ENCODE data around the gene FBLN1.
"Not testable (repeated sequence)": the region's sequence is repeated elsewhere in the genome, so short reads cannot be mapped to it uniquely, and the experiment has no call there.

The FBLN1 gene

DNA sequence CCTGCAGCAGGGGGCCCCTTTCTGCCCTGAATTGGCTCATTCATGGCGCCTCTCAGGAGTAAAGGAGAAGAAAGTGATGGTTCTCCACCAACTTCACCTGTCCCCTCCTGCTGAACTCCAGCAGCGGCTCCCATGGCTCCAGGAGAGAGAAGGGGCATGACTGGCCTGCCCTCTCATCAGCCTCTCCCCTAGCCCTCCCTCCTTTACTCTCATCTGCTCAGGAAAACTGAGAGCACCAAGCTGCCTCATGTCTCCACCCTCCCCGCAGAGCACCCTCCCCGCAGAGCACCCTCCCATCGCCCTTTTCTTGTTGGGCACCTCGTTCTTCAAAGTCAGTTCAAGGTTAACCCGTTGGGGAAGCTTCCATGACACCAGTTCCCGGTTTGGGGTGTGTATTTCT lies 86.9 kb downstream of the FBLN1 start (continued):
- TF ChIP-seq ZNF544 (tag by site-specific recombination; IDR thresholded peaks at IDR 0.05), result no peak

DNA sequence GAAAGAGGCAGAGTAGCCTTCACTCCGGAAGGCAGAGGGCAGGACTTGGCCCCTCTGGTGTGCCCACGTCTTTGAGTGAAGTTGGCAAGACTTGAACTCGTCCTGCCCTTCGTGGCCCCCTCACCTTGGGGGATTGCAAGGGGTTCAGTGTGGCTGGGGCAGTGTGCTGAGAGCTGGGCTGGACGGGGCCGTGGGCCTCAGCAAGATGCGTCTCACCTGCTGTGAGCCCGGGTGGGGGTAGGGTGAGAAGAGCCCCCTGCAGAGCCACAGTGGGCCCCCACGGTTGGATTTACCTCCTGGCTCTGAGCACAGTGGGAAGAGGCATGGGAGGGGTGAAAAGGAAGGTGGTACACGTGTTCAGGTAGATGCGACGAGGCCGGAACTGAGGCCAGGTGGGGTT lies 87.6 kb downstream of the FBLN1 start:
- Histone ChIP-seq H3K27ac (ENCODE audit: extremely low read depth, low read depth, low read length) (no peak overlapping the region), H3K4me1 (ENCODE audit: control insufficient read depth, insufficient read depth, low read length) (no peaks in the 10 kb centered on the region), H3K9me3 (ENCODE audit: control insufficient read depth, insufficient read depth, low read depth, low read length) (no peaks in the 10 kb centered on the region), H3K36me3 (ENCODE audit: control insufficient read depth in 2 of 2, insufficient read depth in 1 of 2, low read length in 2 of 2) (no peaks in the 10 kb centered on the region), H3K4me3 (ENCODE audit: low read depth, low read length) (no peak overlapping the region)
- ChIA-PET POLR2A (no interaction called here), CTCF (no interaction called here)
- TF ChIP-seq WT1 (tag by site-specific recombination; IDR thresholded peaks at IDR 0.05) (no peak), ZNF157 (tag by site-specific recombination; IDR thresholded peaks at IDR 0.05) (no peak), GLIS1 (tag by site-specific recombination; IDR thresholded peaks at IDR 0.05) (peak; percentile 53), ZNF19 (tag by site-specific recombination; IDR thresholded peaks at IDR 0.05; ENCODE audit: low read depth) (no peak), ZNF114 (tag by site-specific recombination; IDR thresholded peaks at IDR 0.05) (no peak), ZNF23 (tag by site-specific recombination; IDR thresholded peaks at IDR 0.05; ENCODE audit: borderline replicate concordance) (no peak), ZIC2 (tag by site-specific recombination; IDR thresholded peaks at IDR 0.05) (peak; percentile 46; the same call in 1 of the 2 replicates), BCL11B (tag by site-specific recombination; IDR thresholded peaks at IDR 0.05; ENCODE audit: low read depth) (no peak)
- TF ChIP-seq, protein P1, sequence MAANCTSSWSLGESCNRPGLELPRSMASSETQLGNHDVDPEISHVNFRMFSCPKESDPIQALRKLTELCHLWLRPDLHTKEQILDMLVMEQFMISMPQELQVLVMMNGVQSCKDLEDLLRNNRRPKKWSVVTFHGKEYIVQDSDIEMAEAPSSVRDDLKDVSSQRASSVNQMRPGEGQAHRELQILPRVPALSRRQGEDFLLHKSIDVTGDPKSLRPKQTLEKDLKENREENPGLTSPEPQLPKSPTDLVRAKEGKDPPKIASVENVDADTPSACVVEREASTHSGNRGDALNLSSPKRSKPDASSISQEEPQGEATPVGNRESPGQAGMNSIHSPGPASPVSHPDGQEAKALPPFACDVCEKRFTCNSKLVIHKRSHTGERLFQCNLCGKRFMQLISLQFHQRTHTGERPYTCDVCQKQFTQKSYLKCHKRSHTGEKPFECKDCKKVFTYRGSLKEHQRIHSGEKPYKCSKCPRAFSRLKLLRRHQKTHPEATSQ (tag by site-specific recombination; IDR thresholded peaks at IDR 0.05), result no peak

DNA sequence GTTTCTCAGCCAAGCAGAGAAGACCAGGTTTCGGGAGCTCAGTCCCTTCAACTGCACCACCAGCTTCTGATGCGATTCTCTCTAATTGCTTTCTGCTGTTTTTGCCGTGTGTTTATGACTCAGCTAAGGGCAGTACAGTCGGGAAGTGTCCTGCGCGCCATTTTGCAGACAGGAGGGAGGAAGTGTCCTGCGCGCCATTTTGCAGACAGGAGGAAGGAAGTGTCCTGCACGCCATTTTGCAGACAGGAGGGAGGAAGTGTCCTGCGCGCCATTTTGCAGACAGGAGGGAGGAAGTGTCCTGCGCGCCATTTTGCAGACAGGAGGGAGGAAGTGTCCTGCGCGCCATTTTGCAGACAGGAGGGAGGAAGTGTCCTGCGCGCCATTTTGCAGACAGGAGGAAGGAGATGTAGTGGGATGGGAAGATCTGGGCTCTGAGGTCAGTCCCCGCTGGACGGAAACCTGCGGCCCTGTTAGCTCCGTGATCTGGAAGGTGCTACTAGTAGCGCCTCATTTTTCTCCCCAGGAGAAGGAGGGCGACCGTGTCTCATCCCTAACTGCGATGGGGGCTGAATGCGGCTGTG lies 89.0 kb downstream of the FBLN1 start:
- CTCF ChIA-PET, result interaction anchor here (0.6 kb wide), 1 partner anchor 13 kb away, joined by 3 read pairs; no protein-coding TSS in a partner anchor
- POLR2A ChIA-PET; H3K9me3 ChIP-seq (ENCODE audit: control insufficient read depth, insufficient read depth, low read depth, low read length); H3K27ac ChIP-seq (ENCODE audit: extremely low read depth, low read depth, low read length); H3K4me1 ChIP-seq (ENCODE audit: control insufficient read depth, insufficient read depth, low read length); H3K4me3 ChIP-seq (ENCODE audit: low read depth, low read length); H3K36me3 ChIP-seq (ENCODE audit: control insufficient read depth in 2 of 2, insufficient read depth in 1 of 2, low read length in 2 of 2): not testable (repeated sequence)

DNA sequence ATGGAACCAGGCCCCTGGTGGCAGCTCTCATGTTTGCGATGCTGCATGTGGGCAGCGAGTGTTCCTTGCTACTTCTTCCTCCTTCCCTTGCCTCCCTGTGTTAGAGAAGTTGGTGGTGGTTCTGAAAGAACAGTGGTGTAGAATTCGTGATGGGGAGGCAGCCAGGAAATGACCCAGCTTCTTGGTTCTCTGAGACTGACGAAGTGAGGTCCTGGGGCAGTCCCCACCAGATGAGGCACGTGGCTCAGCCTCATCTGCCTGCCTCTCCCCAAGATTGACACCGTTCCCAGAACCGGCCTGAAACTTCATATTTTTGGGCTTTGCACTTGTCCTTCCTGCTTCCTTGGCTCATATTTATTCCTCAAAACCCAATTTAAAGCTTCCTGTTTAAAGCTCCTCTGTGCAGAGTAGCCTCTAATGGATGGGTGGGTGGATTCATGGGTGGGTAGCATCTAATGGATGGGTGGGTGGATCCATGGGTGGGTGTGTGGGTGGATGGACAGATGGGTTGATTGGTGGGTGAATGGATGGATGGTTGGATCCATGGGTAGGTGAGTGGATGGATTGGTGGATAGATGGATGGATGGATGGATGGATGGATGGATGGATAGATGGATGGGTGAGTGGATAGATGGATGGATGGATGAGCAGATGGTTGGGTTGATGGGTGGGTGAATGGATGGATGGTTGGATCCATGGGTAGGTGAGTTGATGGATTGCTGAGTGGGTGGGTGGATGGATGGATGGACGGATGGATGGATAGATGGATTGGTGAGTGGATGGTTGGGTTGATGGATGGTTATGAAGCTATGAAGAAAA lies 91.6 kb downstream of the FBLN1 start:
- Histone ChIP-seq H3K4me3 (ENCODE audit: low read depth, low read length) (no peak overlapping the region), H3K4me1 (ENCODE audit: control insufficient read depth, insufficient read depth, low read length) (no peaks in the 10 kb centered on the region), H3K27ac (ENCODE audit: extremely low read depth, low read depth, low read length) (no peak overlapping the region), H3K36me3 (ENCODE audit: control insufficient read depth in 2 of 2, insufficient read depth in 1 of 2, low read length in 2 of 2) (no peaks in the 10 kb centered on the region), H3K9me3 (ENCODE audit: control insufficient read depth, insufficient read depth, low read depth, low read length) (no peaks in the 10 kb centered on the region)
- ChIA-PET CTCF (interaction anchor here (1.2 kb wide), 1 partner anchor 16 kb away, joined by 4 read pairs; no protein-coding TSS in a partner anchor), POLR2A (no interaction called here)
- TF ChIP-seq ZBTB17 (tag by site-specific recombination; IDR thresholded peaks at IDR 0.05), result peak; percentile 86
- TF ChIP-seq, protein P2, sequence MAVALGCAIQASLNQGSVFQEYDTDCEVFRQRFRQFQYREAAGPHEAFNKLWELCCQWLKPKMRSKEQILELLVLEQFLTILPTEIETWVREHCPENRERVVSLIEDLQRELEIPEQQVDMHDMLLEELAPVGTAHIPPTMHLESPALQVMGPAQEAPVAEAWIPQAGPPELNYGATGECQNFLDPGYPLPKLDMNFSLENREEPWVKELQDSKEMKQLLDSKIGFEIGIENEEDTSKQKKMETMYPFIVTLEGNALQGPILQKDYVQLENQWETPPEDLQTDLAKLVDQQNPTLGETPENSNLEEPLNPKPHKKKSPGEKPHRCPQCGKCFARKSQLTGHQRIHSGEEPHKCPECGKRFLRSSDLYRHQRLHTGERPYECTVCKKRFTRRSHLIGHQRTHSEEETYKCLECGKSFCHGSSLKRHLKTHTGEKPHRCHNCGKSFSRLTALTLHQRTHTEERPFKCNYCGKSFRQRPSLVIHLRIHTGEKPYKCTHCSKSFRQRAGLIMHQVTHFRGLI (tag by site-specific recombination; IDR thresholded peaks at IDR 0.05), result no peak
- no peak for TF ChIP-seq SP2 (tag by site-specific recombination; IDR thresholded peaks at IDR 0.05)
- TF ChIP-seq ZNF747 (tag by site-specific recombination; IDR thresholded peaks at IDR 0.05), result no peak
- TF ChIP-seq, protein P1 (tag by site-specific recombination; IDR thresholded peaks at IDR 0.05), result no peak
- TF ChIP-seq ZNF654 (tag by site-specific recombination; IDR thresholded peaks at IDR 0.05; ENCODE audit: low read depth), result no peak
- TF ChIP-seq ZNF76 (tag by site-specific recombination; IDR thresholded peaks at IDR 0.05; ENCODE audit: borderline replicate concordance, low read depth), result no peak
- no peak for TF ChIP-seq ZNF157 (tag by site-specific recombination; IDR thresholded peaks at IDR 0.05)
- no peak for TF ChIP-seq ZIC2 (tag by site-specific recombination; IDR thresholded peaks at IDR 0.05)
- TF ChIP-seq ZNF837 (tag by site-specific recombination; IDR thresholded peaks at IDR 0.05), result no peak
- TF ChIP-seq ZBTB20 (tag by site-specific recombination; IDR thresholded peaks at IDR 0.05), result no peak
- TF ChIP-seq ZNF202 (tag by site-specific recombination; IDR thresholded peaks at IDR 0.05; ENCODE audit: borderline replicate concordance), result no peak
- TF ChIP-seq, protein P3, sequence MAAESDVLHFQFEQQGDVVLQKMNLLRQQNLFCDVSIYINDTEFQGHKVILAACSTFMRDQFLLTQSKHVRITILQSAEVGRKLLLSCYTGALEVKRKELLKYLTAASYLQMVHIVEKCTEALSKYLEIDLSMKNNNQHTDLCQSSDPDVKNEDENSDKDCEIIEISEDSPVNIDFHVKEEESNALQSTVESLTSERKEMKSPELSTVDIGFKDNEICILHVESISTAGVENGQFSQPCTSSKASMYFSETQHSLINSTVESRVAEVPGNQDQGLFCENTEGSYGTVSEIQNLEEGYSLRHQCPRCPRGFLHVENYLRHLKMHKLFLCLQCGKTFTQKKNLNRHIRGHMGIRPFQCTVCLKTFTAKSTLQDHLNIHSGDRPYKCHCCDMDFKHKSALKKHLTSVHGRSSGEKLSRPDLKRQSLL (tag by site-specific recombination; IDR thresholded peaks at IDR 0.05), result no peak
- TF ChIP-seq EGR2 (tag by site-specific recombination; IDR thresholded peaks at IDR 0.05; ENCODE audit: low read depth), result peak; percentile 95
- TF ChIP-seq ZFHX2 (tag by site-specific recombination; conservative IDR thresholded peaks at IDR 0.05), result peak; percentile 90

Measured in HEK293 (cell line).